GM12864 (cell line): ENCODE data around the gene SORBS1.

Experiments
- DNase-seq: peaks from one replicate; pipeline ENCODE4 v3.0.0-alpha.2; 2011; ENCODE audit warnings: low read depth
- H3K4me3 ChIP-seq: 2 replicates; pipeline ENCODE4 v1.5.1; 2011; ENCODE audit warnings: mild to moderate bottlenecking, low read depth, low read length, control low read depth
- CTCF ChIP-seq: IDR thresholded peaks from 2 replicates; pipeline ENCODE4 v1.5.1; 2011; ENCODE audit warnings: low read depth, mild to moderate bottlenecking, moderate library complexity, low read length, control low read depth, inconsistent platforms; ENCODE audit errors: missing control alignments

Gene SORBS1

GRCh38 chr10:95543459-95543858, 17.7 kb downstream of the SORBS1 start:
- H3K4me3 ChIP-seq, result no peak overlapping the region
- no peak for DNase-seq
- TF ChIP-seq CTCF, result no peak

GRCh38 chr10:95542761-95543160, 18.4 kb downstream of the SORBS1 start:
- no peak for DNase-seq
- no peak overlapping the region for H3K4me3 ChIP-seq
- no peak for TF ChIP-seq CTCF

- no peak for DNase-seq
- no peak overlapping the region for H3K4me3 ChIP-seq
- no peak for TF ChIP-seq CTCF
Measured at GRCh38 chr10:95542330-95542729, 18.8 kb downstream of the SORBS1 start.

- no peak for TF ChIP-seq CTCF
Measured at GRCh38 chr10:95540514-95541052, 20.6 kb downstream of the SORBS1 start.

GRCh38 chr10:95539560-95540284, 21.4 kb downstream of the SORBS1 start:
- DNase-seq, result no peak
- H3K4me3 ChIP-seq, result no peak overlapping the region
- TF ChIP-seq CTCF, result no peak

More at GRCh38 chr10:95540514-95541052, 20.6 kb downstream of the SORBS1 start:
- no peak for DNase-seq
- H3K4me3 ChIP-seq, result no peak overlapping the region

- no peak for TF ChIP-seq CTCF
Measured at GRCh38 chr10:95538412-95538811, 22.8 kb downstream of the SORBS1 start.

GRCh38 chr10:95537542-95537927, 23.6 kb downstream of the SORBS1 start:
- TF ChIP-seq CTCF, result no peak
- no peak for DNase-seq
- no peak overlapping the region for H3K4me3 ChIP-seq

More at GRCh38 chr10:95538412-95538811, 22.8 kb downstream of the SORBS1 start:
- no peak overlapping the region for H3K4me3 ChIP-seq
- DNase-seq, result no peak
